A549 (cell line): Measurements from ENCODE around the gene PLK1.

Experiments used
- TF ChIP-seq, protein P1 (sequence below): fragments of 450-650 bp; IDR thresholded peaks from 2 replicates; pipeline ENCODE4 v1.6.1; 2014; ENCODE audit warnings: antibody characterized with exemption
- TF ChIP-seq, protein P2 (sequence below): fragments of >200 bp; sonication (Bioruptor Twin); formaldehyde crosslinking; IDR thresholded peaks from 3 replicates; pipeline ENCODE4 v1.5.1; 2016

DNA sequence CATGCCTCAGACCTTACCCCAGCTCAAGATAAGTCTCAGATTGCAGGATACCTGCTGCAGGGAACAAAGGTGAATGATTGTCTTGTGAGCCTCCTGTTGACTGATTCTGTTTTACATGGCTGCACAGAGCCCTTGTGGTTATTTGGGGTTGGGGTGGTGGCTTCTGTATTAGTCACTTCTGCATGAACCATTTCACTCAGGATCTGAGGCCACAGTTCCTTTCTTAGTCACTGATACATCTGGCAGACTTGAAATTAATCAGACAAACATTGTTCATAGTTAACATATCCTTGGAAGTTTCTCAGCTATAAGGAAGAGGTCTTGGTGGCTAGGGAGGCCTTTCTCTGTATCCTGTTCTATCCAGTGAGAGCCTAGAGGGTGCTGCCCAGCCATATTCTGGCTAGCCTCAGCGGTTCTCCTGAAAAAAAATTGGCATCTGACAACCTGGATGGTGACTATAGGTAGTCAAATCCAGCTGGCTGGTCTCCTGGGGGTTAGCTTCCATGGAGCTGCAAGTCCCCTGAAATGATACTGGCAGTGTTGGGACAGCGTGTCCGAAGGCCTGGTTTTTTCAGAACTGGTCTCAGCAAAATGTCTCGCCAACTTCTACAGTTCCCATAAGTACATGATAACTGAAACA, 8.4 kb upstream of the PLK1 start:
- TF ChIP-seq, protein P1, sequence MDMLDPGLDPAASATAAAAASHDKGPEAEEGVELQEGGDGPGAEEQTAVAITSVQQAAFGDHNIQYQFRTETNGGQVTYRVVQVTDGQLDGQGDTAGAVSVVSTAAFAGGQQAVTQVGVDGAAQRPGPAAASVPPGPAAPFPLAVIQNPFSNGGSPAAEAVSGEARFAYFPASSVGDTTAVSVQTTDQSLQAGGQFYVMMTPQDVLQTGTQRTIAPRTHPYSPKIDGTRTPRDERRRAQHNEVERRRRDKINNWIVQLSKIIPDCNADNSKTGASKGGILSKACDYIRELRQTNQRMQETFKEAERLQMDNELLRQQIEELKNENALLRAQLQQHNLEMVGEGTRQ = no peak
- TF ChIP-seq, protein P2, sequence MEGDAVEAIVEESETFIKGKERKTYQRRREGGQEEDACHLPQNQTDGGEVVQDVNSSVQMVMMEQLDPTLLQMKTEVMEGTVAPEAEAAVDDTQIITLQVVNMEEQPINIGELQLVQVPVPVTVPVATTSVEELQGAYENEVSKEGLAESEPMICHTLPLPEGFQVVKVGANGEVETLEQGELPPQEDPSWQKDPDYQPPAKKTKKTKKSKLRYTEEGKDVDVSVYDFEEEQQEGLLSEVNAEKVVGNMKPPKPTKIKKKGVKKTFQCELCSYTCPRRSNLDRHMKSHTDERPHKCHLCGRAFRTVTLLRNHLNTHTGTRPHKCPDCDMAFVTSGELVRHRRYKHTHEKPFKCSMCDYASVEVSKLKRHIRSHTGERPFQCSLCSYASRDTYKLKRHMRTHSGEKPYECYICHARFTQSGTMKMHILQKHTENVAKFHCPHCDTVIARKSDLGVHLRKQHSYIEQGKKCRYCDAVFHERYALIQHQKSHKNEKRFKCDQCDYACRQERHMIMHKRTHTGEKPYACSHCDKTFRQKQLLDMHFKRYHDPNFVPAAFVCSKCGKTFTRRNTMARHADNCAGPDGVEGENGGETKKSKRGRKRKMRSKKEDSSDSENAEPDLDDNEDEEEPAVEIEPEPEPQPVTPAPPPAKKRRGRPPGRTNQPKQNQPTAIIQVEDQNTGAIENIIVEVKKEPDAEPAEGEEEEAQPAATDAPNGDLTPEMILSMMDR = no peak
